Astrocyte (in vitro differentiated cells and primary cell): ENCODE data around the gene COL26A1. TPM values are rescaled to one million over a fixed set of nuclear protein-coding genes. Genes with fewer than 3 reads are reported as not detected.

Source experiments
- DNase-seq: peaks from one replicate; pipeline ENCODE4 v3.0.0-alpha.2; 2010; ENCODE audit warnings: low read depth
- FAIRE-seq: peaks from 2 replicates; lab custom pipeline; 2011; peaks lifted over from hg19 to GRCh38; lab: Jason Lieb, UNC
- H2AFZ ChIP-seq: 2 replicates; pipeline ENCODE4 v1.6.0; 2012; ENCODE audit warnings: low read depth, low read length, inconsistent platforms
- H3K27ac ChIP-seq: 2 replicates; pipeline ENCODE4 v1.5.1; 2011; ENCODE audit warnings: low read depth, low read length, inconsistent platforms
- H3K27me3 ChIP-seq: 2 replicates; pipeline ENCODE4 v1.6.0; 2011; ENCODE audit warnings: low read length, inconsistent platforms; ENCODE audit not compliant: insufficient read depth
- H3K36me3 ChIP-seq: 2 replicates; pipeline ENCODE4 v1.5.1; 2011; ENCODE audit warnings: low read length, inconsistent platforms; ENCODE audit not compliant: insufficient read depth
- H3K4me1 ChIP-seq: 2 replicates; pipeline ENCODE4 v1.5.1; 2011; ENCODE audit warnings: low read length, inconsistent platforms; ENCODE audit not compliant: insufficient read depth
- H3K4me2 ChIP-seq: 2 replicates; pipeline ENCODE4 v1.6.0; 2012; ENCODE audit warnings: low read length, inconsistent platforms
- H3K4me3 ChIP-seq: 2 replicates; pipeline ENCODE4 v1.5.1; 2011; ENCODE audit warnings: low read depth, mild to moderate bottlenecking, low read length, inconsistent platforms; ENCODE audit not compliant: insufficient read depth
- H3K79me2 ChIP-seq: 2 replicates; pipeline ENCODE4 v1.6.0; 2012; ENCODE audit warnings: mild to moderate bottlenecking, low read length, inconsistent platforms; ENCODE audit not compliant: insufficient read depth
- H3K9ac ChIP-seq: 2 replicates; pipeline ENCODE4 v1.6.0; 2012; ENCODE audit warnings: mild to moderate bottlenecking, low read length, inconsistent platforms
- H3K9me3 ChIP-seq: 2 replicates; pipeline ENCODE4 v1.5.1; 2012; ENCODE audit warnings: low read depth, mild to moderate bottlenecking, low read length, inconsistent platforms; ENCODE audit not compliant: insufficient read depth
- H4K20me1 ChIP-seq: 2 replicates; pipeline ENCODE4 v1.6.0; 2012; ENCODE audit warnings: low read length, inconsistent platforms; ENCODE audit not compliant: insufficient read depth
- H3K27ac Mint-ChIP-seq: one replicate; pipeline ENCODE4 v1.8.0; 2021; ENCODE audit warnings: mild to moderate bottlenecking, mixed read lengths; ENCODE audit not compliant: unreplicated experiment
- H3K27me3 Mint-ChIP-seq: one replicate; pipeline ENCODE4 v1.8.0; 2021; ENCODE audit warnings: low read depth, mixed read lengths; ENCODE audit not compliant: unreplicated experiment
- H3K36me3 Mint-ChIP-seq: one replicate; pipeline ENCODE4 v1.8.0; 2021; ENCODE audit warnings: low read depth, mixed read lengths; ENCODE audit not compliant: unreplicated experiment
- H3K4me1 Mint-ChIP-seq: one replicate; pipeline ENCODE4 v1.8.0; 2021; ENCODE audit warnings: low read depth, mixed read lengths; ENCODE audit not compliant: unreplicated experiment
- H3K4me3 Mint-ChIP-seq: one replicate; pipeline ENCODE4 v1.8.0; 2021; ENCODE audit warnings: mild to moderate bottlenecking, moderate library complexity, mixed read lengths; ENCODE audit not compliant: unreplicated experiment
- H3K9me3 Mint-ChIP-seq: one replicate; pipeline ENCODE4 v1.8.0; 2021; ENCODE audit warnings: mild to moderate bottlenecking, mixed read lengths; ENCODE audit not compliant: unreplicated experiment
- EZH2 ChIP-seq: IDR thresholded peaks from 2 replicates; pipeline ENCODE4 v1.6.1; 2012; ENCODE audit warnings: mild to moderate bottlenecking, low read length, inconsistent platforms; ENCODE audit not compliant: insufficient read depth
- total RNA-seq: library from RNA; stranded (reverse); gene quantifications from 2 replicates; pipeline ENCODE4 v1.2.1, GENCODE V29; 2021
- TF ChIP-seq, protein P1 (sequence below): IDR thresholded peaks from 2 replicates; pipeline ENCODE4 v1.5.1; 2011; ENCODE audit warnings: low read depth, mild to moderate bottlenecking, inconsistent platforms, low read length, moderate library complexity; ENCODE audit not compliant: insufficient read depth

The COL26A1 gene
- total RNA-seq, 1 donor from 2014 or later: 7.1 TPM

DNA sequence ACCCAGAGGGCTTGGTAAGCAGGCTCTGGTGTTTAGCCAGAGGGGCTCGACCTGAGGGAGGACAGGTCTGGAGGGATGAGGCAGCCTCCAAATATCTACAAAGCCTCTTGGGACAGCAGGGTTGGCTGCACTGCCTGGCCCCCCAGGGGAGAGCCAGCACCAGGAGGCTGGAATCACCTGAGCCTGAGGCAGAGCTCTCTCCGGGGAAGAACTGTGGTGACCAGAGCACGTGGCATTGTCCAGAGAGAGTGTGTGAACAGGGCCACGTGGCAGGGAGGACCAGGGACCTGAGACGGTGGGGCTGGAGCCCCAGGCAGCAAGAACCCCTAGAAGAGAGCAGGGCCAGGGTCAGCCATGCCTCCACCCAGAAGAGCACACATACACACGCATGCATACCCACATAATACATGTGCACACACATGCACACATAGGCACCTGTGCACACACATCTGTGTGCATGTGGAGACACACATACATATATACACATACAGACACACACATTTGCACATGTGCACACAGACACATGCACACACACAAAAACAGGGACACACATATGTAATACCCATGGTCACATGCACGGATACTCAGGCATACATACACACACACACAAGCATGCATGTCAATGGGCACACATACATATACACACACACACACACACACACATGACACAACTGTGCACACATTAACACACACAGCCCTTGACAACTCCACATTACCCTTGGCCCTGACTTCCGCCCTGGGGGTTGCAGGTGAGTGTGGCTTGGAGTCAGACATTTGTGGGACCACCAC lies 171.5 kb downstream of the COL26A1 start:
- Histone ChIP-seq H2AFZ (no peak overlapping the region), H3K27ac (no peak overlapping the region), H3K9me3 (peaks cover 3% of the 10 kb centered on the region), H3K4me1 (no peaks in the 10 kb centered on the region), H3K27me3 (peaks cover 11% of the 10 kb centered on the region), H3K4me2 (no peak overlapping the region), H3K36me3 (no peaks in the 10 kb centered on the region), H3K4me3 (no peak overlapping the region), H3K9ac (no peak overlapping the region), H3K79me2 (no peaks in the 10 kb centered on the region), H4K20me1 (peaks cover 5% of the 10 kb centered on the region)
- Mint-ChIP-seq H3K4me3 (no peak overlapping the region), H3K27ac (no peak overlapping the region), H3K36me3 (no peaks in the 10 kb centered on the region), H3K4me1 (no peaks in the 10 kb centered on the region), H3K9me3 (no peaks in the 10 kb centered on the region), H3K27me3 (peaks cover 30% of the 10 kb centered on the region)
- TF ChIP-seq EZH2: no peak
- TF ChIP-seq, protein P1, sequence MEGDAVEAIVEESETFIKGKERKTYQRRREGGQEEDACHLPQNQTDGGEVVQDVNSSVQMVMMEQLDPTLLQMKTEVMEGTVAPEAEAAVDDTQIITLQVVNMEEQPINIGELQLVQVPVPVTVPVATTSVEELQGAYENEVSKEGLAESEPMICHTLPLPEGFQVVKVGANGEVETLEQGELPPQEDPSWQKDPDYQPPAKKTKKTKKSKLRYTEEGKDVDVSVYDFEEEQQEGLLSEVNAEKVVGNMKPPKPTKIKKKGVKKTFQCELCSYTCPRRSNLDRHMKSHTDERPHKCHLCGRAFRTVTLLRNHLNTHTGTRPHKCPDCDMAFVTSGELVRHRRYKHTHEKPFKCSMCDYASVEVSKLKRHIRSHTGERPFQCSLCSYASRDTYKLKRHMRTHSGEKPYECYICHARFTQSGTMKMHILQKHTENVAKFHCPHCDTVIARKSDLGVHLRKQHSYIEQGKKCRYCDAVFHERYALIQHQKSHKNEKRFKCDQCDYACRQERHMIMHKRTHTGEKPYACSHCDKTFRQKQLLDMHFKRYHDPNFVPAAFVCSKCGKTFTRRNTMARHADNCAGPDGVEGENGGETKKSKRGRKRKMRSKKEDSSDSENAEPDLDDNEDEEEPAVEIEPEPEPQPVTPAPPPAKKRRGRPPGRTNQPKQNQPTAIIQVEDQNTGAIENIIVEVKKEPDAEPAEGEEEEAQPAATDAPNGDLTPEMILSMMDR: no peak
- DNase-seq (no peak), FAIRE-seq (no peak)

DNA sequence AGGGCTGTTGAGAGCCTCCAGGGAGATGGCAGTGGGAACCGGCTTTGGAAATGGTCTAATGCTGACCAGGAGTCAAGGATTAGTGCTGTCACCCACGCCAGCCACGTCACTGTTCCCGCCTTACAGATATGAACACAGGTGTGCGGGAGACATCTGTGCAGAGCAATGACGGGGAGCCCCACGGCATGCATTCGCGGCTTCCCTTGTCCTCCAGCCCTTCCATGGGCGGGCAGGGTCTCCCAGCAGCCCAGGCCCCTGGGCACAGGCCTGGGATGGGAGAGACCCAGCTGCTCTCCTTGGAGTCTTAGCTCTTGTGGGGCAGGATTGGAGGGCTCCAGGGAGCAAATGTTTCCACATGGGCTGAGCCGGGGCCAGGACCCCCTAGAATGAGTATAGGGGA lies 172.2 kb downstream of the COL26A1 start:
- H3K36me3 ChIP-seq: no peaks in the 10 kb centered on the region
- peaks cover 3% of the 10 kb centered on the region for H3K9me3 ChIP-seq
- no peak overlapping the region for H3K9ac ChIP-seq
- FAIRE-seq: no peak
- TF ChIP-seq EZH2: no peak
- TF ChIP-seq, protein P1: no peak
- H3K4me2 ChIP-seq: no peak overlapping the region
- H3K27ac ChIP-seq: no peak overlapping the region
- Mint-ChIP-seq H3K36me3 (no peaks in the 10 kb centered on the region), H3K27ac (no peak overlapping the region), H3K27me3 (peaks cover 26% of the 10 kb centered on the region), H3K4me3 (no peak overlapping the region), H3K9me3 (no peaks in the 10 kb centered on the region), H3K4me1 (no peaks in the 10 kb centered on the region)
- peaks cover 5% of the 10 kb centered on the region for H4K20me1 ChIP-seq
- no peak for DNase-seq
- H3K4me1 ChIP-seq: no peaks in the 10 kb centered on the region
- H3K27me3 ChIP-seq: peaks cover 11% of the 10 kb centered on the region
- H3K79me2 ChIP-seq: no peaks in the 10 kb centered on the region
- no peak overlapping the region for H2AFZ ChIP-seq
- H3K4me3 ChIP-seq: no peak overlapping the region

DNA sequence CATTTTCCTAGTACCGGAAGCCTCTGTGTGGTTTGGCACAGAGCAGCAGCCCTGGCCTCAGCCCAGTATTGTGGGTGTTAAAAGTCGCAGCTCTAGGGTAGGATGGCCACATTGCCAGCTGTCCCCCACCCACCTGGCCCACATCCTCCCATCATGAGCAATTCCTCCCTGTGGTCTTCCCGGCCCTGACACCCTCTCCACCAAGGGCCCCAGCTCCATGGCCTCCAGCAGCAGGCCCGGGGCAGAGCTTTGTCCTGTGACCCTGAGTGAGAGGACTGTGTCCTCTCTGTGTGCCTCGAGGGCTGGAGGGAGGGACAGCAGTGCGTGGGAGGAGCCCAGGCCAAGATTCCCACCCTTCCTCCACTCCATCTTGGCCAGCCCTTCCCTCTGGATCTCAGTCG lies 172.7 kb downstream of the COL26A1 start:
- Mint-ChIP-seq H3K4me3 (no peak overlapping the region), H3K27ac (no peak overlapping the region), H3K27me3 (peaks cover 24% of the 10 kb centered on the region), H3K36me3 (no peaks in the 10 kb centered on the region), H3K9me3 (no peaks in the 10 kb centered on the region), H3K4me1 (no peaks in the 10 kb centered on the region)
- Histone ChIP-seq H3K79me2 (no peaks in the 10 kb centered on the region), H3K4me3 (no peak overlapping the region), H4K20me1 (peaks cover 5% of the 10 kb centered on the region), H3K27me3 (peaks cover 11% of the 10 kb centered on the region), H3K9ac (no peak overlapping the region), H3K27ac (no peak overlapping the region), H2AFZ (no peak overlapping the region), H3K4me1 (no peaks in the 10 kb centered on the region), H3K36me3 (no peaks in the 10 kb centered on the region), H3K4me2 (no peak overlapping the region), H3K9me3 (peaks cover 3% of the 10 kb centered on the region)
- FAIRE-seq (no peak), DNase-seq (peak; percentile 5)
- TF ChIP-seq EZH2: no peak
- TF ChIP-seq, protein P1: no peak
